GM18867 (cell line): ENCODE measurements around the gene HOXB8.

Source experiments
- ATAC-seq: cut with Tn5 transposase; IDR thresholded peaks from one replicate; pipeline ENCODE4 v1.9.1; 2021; ENCODE audit warnings: mild to moderate bottlenecking, moderate library complexity; ENCODE audit not compliant: unreplicated experiment

The HOXB8 gene

GRCh38 chr17:48586355-48587258 is 28.5 kb downstream of the HOXB8 start:
- ATAC-seq, result no peak

- ATAC-seq, result no peak
Measured at GRCh38 chr17:48584223-48584741, 30.8 kb downstream of the HOXB8 start.

GRCh38 chr17:48583708-48584222 is 31.3 kb downstream of the HOXB8 start:
- ATAC-seq, result no peak

GRCh38 chr17:48582750-48583069 is 32.4 kb downstream of the HOXB8 start:
- ATAC-seq, result no peak

GRCh38 chr17:48579760-48580554 is 35.1 kb downstream of the HOXB8 start:
- ATAC-seq, result no peak

GRCh38 chr17:48579471-48579759 is 35.7 kb downstream of the HOXB8 start:
- no peak for ATAC-seq

- peak; percentile 46 for ATAC-seq
Measured at GRCh38 chr17:48578616-48579470, 36.2 kb downstream of the HOXB8 start.

- peak; percentile 63 for ATAC-seq
Measured at GRCh38 chr17:48577946-48578615, 37.0 kb downstream of the HOXB8 start, which contains the start of gene HOXB4. HOXB4 (minus strand) TSS chr17:48578350; CDS start chr17:48578319, 31 bp downstream.

GRCh38 chr17:48577330-48577945 is 37.7 kb downstream of the HOXB8 start:
- peak; percentile 12 for ATAC-seq

- ATAC-seq, result no peak
Measured at GRCh38 chr17:48576479-48577309, 38.4 kb downstream of the HOXB8 start.

GRCh38 chr17:48575673-48576478 is 39.2 kb downstream of the HOXB8 start:
- ATAC-seq, result no peak

GRCh38 chr17:48575066-48575582 is 40.0 kb downstream of the HOXB8 start:
- ATAC-seq, result no peak

GRCh38 chr17:48574505-48575065 is 40.5 kb downstream of the HOXB8 start:
- no peak for ATAC-seq

GRCh38 chr17:48571826-48572417 is 43.2 kb downstream of the HOXB8 start:
- no peak for ATAC-seq

- ATAC-seq, result no peak
Measured at GRCh38 chr17:48571024-48571818, 43.9 kb downstream of the HOXB8 start.

- ATAC-seq, result no peak
Measured at GRCh38 chr17:48570325-48571023, 44.6 kb downstream of the HOXB8 start.
